Measurements from ENCODE around the gene DLD. TPM values are rescaled to one million over a fixed set of nuclear protein-coding genes. Genes with fewer than 3 reads are reported as not detected.

The DLD gene
- total and polyA plus RNA-seq, 9 of the 15 experiments (the other 6 are each of a cell fraction or from before 2014, with no cell fraction given), result 130 to 639 (median 247) TPM

GRCh38 chr7:107857541-107857912, 33.5 kb upstream of the DLD start (continued):
- TF ChIP-seq ZNF407 (IDR thresholded peaks at IDR 0.05; ENCODE audit: low read depth) (no peak), BACH1 (tag; IDR thresholded peaks at IDR 0.05) (no peak)

- CTCF ChIA-PET (ENCODE audit: low intra/inter-chr PET ratio), result no interaction called here
- no peaks in the 10 kb centered on the region for H3K9me1 ChIP-seq (ENCODE audit: control insufficient read depth, insufficient read depth, low read length)
- peak; percentile 33; the same call in 1 of the 2 replicates for TF ChIP-seq ZNF24 (IDR thresholded peaks at IDR 0.05)
- TF ChIP-seq RREB1 (CRISPR knock-in tag; IDR thresholded peaks at IDR 0.05), result no peak
- no peaks in the 10 kb centered on the region for H3K36me3 ChIP-seq (ENCODE audit: control insufficient read depth, insufficient read depth, low read length)
- DNase-seq (ENCODE audit: extremely low read depth in 1 of 4, low spot score in 3 of 4) (no peak), FAIRE-seq (no peak), ATAC-seq (no peak)
- WGBS (ENCODE audit: insufficient coverage, low coverage, missing lambda C conversion rate), result 17% methylated on average over 5 of the region's 5 CpGs
- no TSS peak for BruUV-seq (replicated peaks)
- peaks cover 13 to 26% of the 10 kb centered on the region in 2 experiments for H3K27me3 ChIP-seq (ENCODE audit: control insufficient read depth in 2 of 2, insufficient read depth in 2 of 2, low read length in 2 of 2)
- no peak overlapping the region for H3K9ac ChIP-seq (ENCODE audit: insufficient read depth in 1 of 2, low read depth in 2 of 2, low read length in 2 of 2)
- intact Hi-C loops (cut with micrococcal nuclease), result no loop called here
- no peaks in the 10 kb centered on the region for H3K9me3 ChIP-seq (replicated peaks; ENCODE audit: control insufficient read depth, insufficient read depth, low read depth, low read length)
- no peaks in the 10 kb centered on the region for H3K79me2 ChIP-seq (ENCODE audit: control insufficient read depth, insufficient read depth, low read length)
- no peak overlapping the region for H3K4me3 ChIP-seq
- no peak overlapping the region for H2AFZ ChIP-seq (ENCODE audit: low read depth, low read length)
- POLR2A ChIA-PET, result interaction anchor here (0.6 to 2.0 kb wide), 3 partner anchors 10 to 27 kb away, joined by 3 to 6 read pairs (median 3); no protein-coding TSS in a partner anchor
- H3K27ac ChIP-seq (ENCODE audit: extremely low read depth, low read depth, low read length), result no peak overlapping the region
- in situ Hi-C loops (cut with MboI), result no loop called here
- H3K4me1 ChIP-seq (replicated peaks in 1 of 2; ENCODE audit: control insufficient read depth in 2 of 2, insufficient read depth in 2 of 2, low read length in 2 of 2), result no peaks in the 10 kb centered on the region; a peak in 2 of 5 replicates
- no peaks in the 10 kb centered on the region for H4K20me1 ChIP-seq (replicated peaks; ENCODE audit: control insufficient read depth, insufficient read depth, low read length)
- H3K4me2 ChIP-seq (ENCODE audit: insufficient read depth, low read length), result no peak overlapping the region
Measured at GRCh38 chr7:107858280-107858679, 32.7 kb upstream of the DLD start.
